ENCODE measurements around the gene BCR. TPM values are rescaled to one million over a fixed set of nuclear protein-coding genes. Genes with fewer than 3 reads are reported as not detected.

BCR gene
- total and polyA plus RNA-seq, 2 of the 4 experiments (the other 2 are of a cell fraction): 28.9 to 44.6 TPM

DNA sequence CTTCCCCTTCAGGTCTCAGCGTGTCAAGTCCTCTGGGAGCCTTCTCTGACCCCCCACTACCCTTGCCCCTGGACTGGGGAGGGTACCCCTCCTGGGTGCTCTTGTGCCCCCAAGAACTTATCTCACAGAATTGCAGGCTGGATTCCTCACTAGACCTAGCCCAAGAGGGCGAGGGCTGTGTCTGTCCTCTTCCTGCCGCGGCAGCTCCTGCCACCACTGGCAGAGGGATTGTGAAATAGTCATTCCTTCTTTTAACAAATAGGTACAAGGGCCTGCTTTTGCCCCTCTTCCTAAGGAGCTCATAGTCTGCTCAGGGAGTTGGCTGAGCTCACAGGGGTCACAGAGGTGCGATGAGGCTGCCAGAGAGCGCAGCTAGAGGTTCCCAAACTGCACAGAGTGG lies 29.5 kb upstream of the BCR start:
- intact Hi-C loops (cut with micrococcal nuclease) (no loop called here), in situ Hi-C loops (cut with MboI; ENCODE audit: low sequenced_read_pairs) (no loop called here), dilution Hi-C loops (cut with HindIII; ENCODE audit: low sequenced_read_pairs, unreplicated experiment) (no loop called here)
- H2BK5ac ChIP-seq (ENCODE audit: low read depth, low read length, poor library complexity, severe bottlenecking): no peak overlapping the region
- H3K56ac ChIP-seq (ENCODE audit: extremely low read depth, insufficient read depth, low read length): no peak overlapping the region
- no peak overlapping the region for H3K23ac ChIP-seq (ENCODE audit: low read depth, low read length)
- H3K9ac ChIP-seq (ENCODE audit: low read depth, low read length): no peak overlapping the region
- no peaks in the 10 kb centered on the region for H3K9me3 ChIP-seq (ENCODE audit: control insufficient read depth, insufficient read depth, low read length)
- no CpG with 5 or more reads among the region's 6 CpGs for WGBS, 2 experiments (ENCODE audit: extremely low coverage in 2 of 2, insufficient read length in 1 of 2)
- H4K5ac ChIP-seq (ENCODE audit: low read depth, low read length): no peak overlapping the region
- H3K27ac ChIP-seq (ENCODE audit: insufficient read depth, low read length): no peak overlapping the region
- no peak overlapping the region for H2BK20ac ChIP-seq (ENCODE audit: low read depth, low read length)
- H4K8ac ChIP-seq (ENCODE audit: low read depth in 2 of 2, low read length in 2 of 2): no peak overlapping the region
- H3K4me1 ChIP-seq (ENCODE audit: control insufficient read depth, insufficient read depth, low read length): peaks cover 13% of the 10 kb centered on the region
- ChIA-PET CTCF (no interaction called here), POLR2A (ENCODE audit: unreplicated experiment) (no interaction called here)
- H2AK5ac ChIP-seq (ENCODE audit: low read depth, low read length): no peak overlapping the region
- H3K4ac ChIP-seq (ENCODE audit: low read depth, low read length): no peak overlapping the region
- no peak overlapping the region for H3K4me3 ChIP-seq (ENCODE audit: insufficient read depth, low read depth, low read length)
- H3K36me3 ChIP-seq (ENCODE audit: control insufficient read depth, insufficient read depth, low read length): peaks cover 2% of the 10 kb centered on the region; the same call in 1 of the 2 replicates
- no peak overlapping the region for H2AK9ac ChIP-seq (replicated peaks; ENCODE audit: low read depth, low read length, poor library complexity)
- H2BK15ac ChIP-seq (ENCODE audit: low read depth, low read length): no peak overlapping the region
- H3K14ac ChIP-seq (replicated peaks; ENCODE audit: low read depth, low read length): no peak overlapping the region
- no peaks in the 10 kb centered on the region for H3K27me3 ChIP-seq (ENCODE audit: control insufficient read depth, insufficient read depth, low read length)
- no peak overlapping the region for H3K4me2 ChIP-seq (ENCODE audit: low read depth, low read length)
- H2BK120ac ChIP-seq (ENCODE audit: low read depth, low read length): no peak overlapping the region
- H3K18ac ChIP-seq (ENCODE audit: low read depth, low read length): no peak overlapping the region
- DNase-seq (no peak), ATAC-seq (ENCODE audit: low read depth) (no peak)
- peaks cover 6% of the 10 kb centered on the region; the same call in 1 of the 2 replicates for H3K9me1 ChIP-seq (ENCODE audit: insufficient read depth, low read length)
- peaks cover 0 to 5% of the 10 kb centered on the region in 2 experiments; a peak in 1 of 4 replicates for H3K79me1 ChIP-seq (ENCODE audit: low read depth in 1 of 2, low read length in 2 of 2)
- no peak overlapping the region for H4K91ac ChIP-seq (ENCODE audit: insufficient read depth, low read depth, low read length)
- H2AFZ ChIP-seq (replicated peaks; ENCODE audit: low read length, poor library complexity): no peak overlapping the region
- no TSS peak for BruUV-seq (replicated peaks)
- TF ChIP-seq CEBPB (IDR thresholded peaks at IDR 0.05; ENCODE audit: low read depth, low read length) (peak; percentile 44; the same call in 1 of the 2 replicates), NFE2L2 (IDR thresholded peaks at IDR 0.05; ENCODE audit: low read depth, low read length) (no peak), MXI1 (IDR thresholded peaks at IDR 0.05; ENCODE audit: borderline replicate concordance, low read depth, low read length) (no peak)
- TF ChIP-seq, protein P1, sequence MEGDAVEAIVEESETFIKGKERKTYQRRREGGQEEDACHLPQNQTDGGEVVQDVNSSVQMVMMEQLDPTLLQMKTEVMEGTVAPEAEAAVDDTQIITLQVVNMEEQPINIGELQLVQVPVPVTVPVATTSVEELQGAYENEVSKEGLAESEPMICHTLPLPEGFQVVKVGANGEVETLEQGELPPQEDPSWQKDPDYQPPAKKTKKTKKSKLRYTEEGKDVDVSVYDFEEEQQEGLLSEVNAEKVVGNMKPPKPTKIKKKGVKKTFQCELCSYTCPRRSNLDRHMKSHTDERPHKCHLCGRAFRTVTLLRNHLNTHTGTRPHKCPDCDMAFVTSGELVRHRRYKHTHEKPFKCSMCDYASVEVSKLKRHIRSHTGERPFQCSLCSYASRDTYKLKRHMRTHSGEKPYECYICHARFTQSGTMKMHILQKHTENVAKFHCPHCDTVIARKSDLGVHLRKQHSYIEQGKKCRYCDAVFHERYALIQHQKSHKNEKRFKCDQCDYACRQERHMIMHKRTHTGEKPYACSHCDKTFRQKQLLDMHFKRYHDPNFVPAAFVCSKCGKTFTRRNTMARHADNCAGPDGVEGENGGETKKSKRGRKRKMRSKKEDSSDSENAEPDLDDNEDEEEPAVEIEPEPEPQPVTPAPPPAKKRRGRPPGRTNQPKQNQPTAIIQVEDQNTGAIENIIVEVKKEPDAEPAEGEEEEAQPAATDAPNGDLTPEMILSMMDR (conservative IDR thresholded peaks at IDR 0.05; ENCODE audit: low read depth, low read length): no peak
- 0 out of 2 replicates have a peak, but pooled peaks cover 4% of the 10 kb centered on the region for H4K20me1 ChIP-seq (ENCODE audit: insufficient read depth, low read length)

Measured in IMR-90 (cell line).